GM12892 (cell line): Measurements from ENCODE around the gene PCYT2.

Source experiments
- POLR2A ChIP-seq: IDR thresholded peaks from 2 replicates; pipeline ENCODE4 v1.6.1; 2011; ENCODE audit warnings: low read depth, low read length, control low read depth
- POLR2AphosphoS5 ChIP-seq: IDR thresholded peaks from 2 replicates; pipeline ENCODE4 v1.6.1; 2011; ENCODE audit warnings: low read depth, low read length, control low read depth
- TAF1 ChIP-seq: IDR thresholded peaks from 2 replicates; pipeline ENCODE4 v1.6.1; 2011; ENCODE audit warnings: low read depth, mild to moderate bottlenecking, control low read depth, low read length, borderline replicate concordance

DNA sequence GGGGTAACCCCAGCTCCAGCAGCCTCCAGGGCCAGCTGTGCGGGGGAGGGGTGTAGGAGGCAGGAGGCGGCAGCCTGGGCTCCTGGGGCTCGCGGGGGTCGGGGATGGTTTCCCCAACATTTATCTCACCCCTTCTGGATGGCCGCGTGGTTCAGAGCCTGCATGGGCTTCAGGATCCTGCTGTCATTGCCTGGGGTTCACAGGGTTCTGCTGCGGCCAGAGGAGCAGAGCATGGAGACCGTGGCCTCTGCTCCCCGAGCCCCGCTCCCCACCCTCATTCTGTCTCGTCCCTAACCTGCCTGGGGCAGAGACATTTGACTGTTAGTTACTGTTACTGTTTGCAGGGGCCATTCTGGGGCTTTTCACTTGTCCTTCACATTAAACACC, 31.0 kb upstream of the PCYT2 start:
- TF ChIP-seq POLR2AphosphoS5, result no peak
- no peak for TF ChIP-seq POLR2A
- TF ChIP-seq TAF1, result no peak
